ENCODE measurements around the gene ACE. TPM values are rescaled to one million over a fixed set of nuclear protein-coding genes. Genes with fewer than 3 reads are reported as not detected.

Gene ACE
- total and polyA plus RNA-seq, 2 experiments from 2014 or later = 0.82 to 9.1 TPM

- no peak overlapping the region for H3K4me3 Mint-ChIP-seq
- H3K27me3 ChIP-seq (ENCODE audit: insufficient read depth) = no peaks in the 10 kb centered on the region
- peaks cover 11% of the 10 kb centered on the region for H3K79me2 ChIP-seq (replicated peaks; ENCODE audit: insufficient read depth)
- ATAC-seq = no peak
- no peaks in the 10 kb centered on the region for H3K9me2 ChIP-seq (ENCODE audit: insufficient read depth)
- peaks cover 4% of the 10 kb centered on the region; the same call in 1 of the 2 replicates for H3F3A ChIP-seq (replicated peaks; ENCODE audit: low read depth)
- H4K20me1 ChIP-seq (replicated peaks; ENCODE audit: insufficient read depth) = no peaks in the 10 kb centered on the region
- no peaks in the 10 kb centered on the region for H3K36me3 ChIP-seq (ENCODE audit: insufficient read depth)
- peaks cover 12% of the 10 kb centered on the region for H3K4me1 ChIP-seq (ENCODE audit: insufficient read depth)
- H3K36me3 Mint-ChIP-seq (ENCODE audit: low read depth) = no peaks in the 10 kb centered on the region; the same call in 2 of the 3 replicates
- H3K27ac Mint-ChIP-seq = no peak overlapping the region
- H3K4me2 ChIP-seq = no peak overlapping the region
- peaks cover 12% of the 10 kb centered on the region for H3K27me3 Mint-ChIP-seq (ENCODE audit: insufficient read depth, low read depth, poor library complexity)
- H3K4me1 Mint-ChIP-seq = peaks cover 18% of the 10 kb centered on the region
- no peak overlapping the region for H2AFZ ChIP-seq
- no peak overlapping the region for H3K27ac ChIP-seq (ENCODE audit: low read depth)
- no peak for DNase-seq (ENCODE audit: low spot score)
- no peaks in the 10 kb centered on the region for H3K9me3 Mint-ChIP-seq
- H3K4me3 ChIP-seq = no peak overlapping the region
- TF ChIP-seq STAT1 (IDR thresholded peaks at IDR 0.05; ENCODE audit: unreplicated experiment) = no peak
- TF ChIP-seq POLR2AphosphoS5 (IDR thresholded peaks at IDR 0.05; ENCODE audit: low read depth) = no peak
- no peak for TF ChIP-seq REST (IDR thresholded peaks at IDR 0.05; ENCODE audit: unreplicated experiment)
- no peak for TF ChIP-seq JUNB (IDR thresholded peaks at IDR 0.05; ENCODE audit: unreplicated experiment)
- TF ChIP-seq ZNF462 (CRISPR knock-in tag; IDR thresholded peaks at IDR 0.05) = no peak
- no peak for TF ChIP-seq EZH2 (IDR thresholded peaks at IDR 0.05; ENCODE audit: low read depth, unreplicated experiment)
- no peak for TF ChIP-seq ZNF114 (CRISPR knock-in tag; IDR thresholded peaks at IDR 0.05)
- no peak for TF ChIP-seq CREB1 (CRISPR knock-in tag; IDR thresholded peaks at IDR 0.05; ENCODE audit: low read depth)
- TF ChIP-seq ETS1 (IDR thresholded peaks at IDR 0.05) = no peak
- TF ChIP-seq ZNF331 (CRISPR knock-in tag; IDR thresholded peaks at IDR 0.05; ENCODE audit: low read depth) = no peak
- TF ChIP-seq NANOG (IDR thresholded peaks at IDR 0.05; ENCODE audit: borderline replicate concordance) = no peak
These were observed 69.6 kb downstream of the ACE start for GRCh38 chr17:63546308-63547082.
